Frontal cortex (tissue), 4 donors: ENCODE measurements around the gene MKKS. TPM values are rescaled to one million over a fixed set of nuclear protein-coding genes. Genes with fewer than 3 reads are reported as not detected.

Experiments used
- DNase-seq, 2 donors: peaks; one replicate each; pipeline ENCODE4 v3.0.0; 2012; ENCODE audit warnings: low spot score in 2 of 2
- FAIRE-seq: peaks from 2 replicates; lab custom pipeline; 2012; peaks lifted over from hg19 to GRCh38; lab: Jason Lieb, UNC
- total RNA-seq: library from RNA; depleted of rRNA; stranded (reverse); fragments of >200 nt; gene quantifications from one replicate; pipeline ENCODE4 v1.2.3, GENCODE V29; 2014
- donor health status: control.
- donor health status: control.
- donor health status: control.

The MKKS gene
- total RNA-seq, 1 donor from 2014 or later: 12.6 TPM

- no peak for DNase-seq
Observed at GRCh38 chr20:10376270-10377075, 57.5 kb downstream of the MKKS start.

GRCh38 chr20:10375191-10375590, 58.8 kb downstream of the MKKS start:
- FAIRE-seq (no peak), DNase-seq (no peak)

More at GRCh38 chr20:10376270-10377075, 57.5 kb downstream of the MKKS start:
- FAIRE-seq: no peak

- no peak for FAIRE-seq
- no peak for DNase-seq
Observed at GRCh38 chr20:10374036-10374435, 60.0 kb downstream of the MKKS start.

GRCh38 chr20:10371467-10371866, 62.6 kb downstream of the MKKS start:
- no peak for FAIRE-seq
- no peak for DNase-seq

GRCh38 chr20:10370091-10370887, 63.7 kb downstream of the MKKS start:
- FAIRE-seq: no peak
- DNase-seq: no peak

- no peak for FAIRE-seq
- no peak for DNase-seq
Observed at GRCh38 chr20:10369723-10370090, 64.3 kb downstream of the MKKS start.

- FAIRE-seq (no peak), DNase-seq (no peak)
Observed at GRCh38 chr20:10368702-10369041, 65.3 kb downstream of the MKKS start.

GRCh38 chr20:10367943-10368701, 65.9 kb downstream of the MKKS start:
- no peak for FAIRE-seq
- DNase-seq: no peak

- FAIRE-seq (no peak), DNase-seq (no peak)
Observed at GRCh38 chr20:10367693-10367942, 66.4 kb downstream of the MKKS start.

GRCh38 chr20:10366898-10367692, 66.9 kb downstream of the MKKS start:
- FAIRE-seq (no peak), DNase-seq (no peak)

- no peak for DNase-seq
- no peak for FAIRE-seq
Observed at GRCh38 chr20:10362674-10363073, 71.3 kb downstream of the MKKS start.

- DNase-seq (no peak), FAIRE-seq (no peak)
Observed at GRCh38 chr20:10360878-10361277, 73.1 kb downstream of the MKKS start.

- FAIRE-seq (no peak), DNase-seq (no peak)
Observed at GRCh38 chr20:10359621-10360040, 74.4 kb downstream of the MKKS start.

GRCh38 chr20:10357974-10358373, 76.0 kb downstream of the MKKS start:
- no peak for DNase-seq
- no peak for FAIRE-seq

GRCh38 chr20:10357061-10357708, 76.8 kb downstream of the MKKS start:
- DNase-seq (no peak), FAIRE-seq (no peak)

- DNase-seq: no peak
- FAIRE-seq: no peak
Observed at GRCh38 chr20:10356628-10357027, 77.4 kb downstream of the MKKS start.

GRCh38 chr20:10352934-10353824, 80.8 kb downstream of the MKKS start:
- DNase-seq (no peak), FAIRE-seq (no peak)
